Measurements from ENCODE around the gene SLC5A3.

GRCh38 chr21:34073749-34074282, 438 bp downstream of the SLC5A3 start:
- TF ChIP-seq RAD21 (IDR thresholded peaks at IDR 0.05; ENCODE audit: low read depth) (no peak), EP300 (IDR thresholded peaks at IDR 0.05; ENCODE audit: borderline replicate concordance) (no peak), YY1 (IDR thresholded peaks at IDR 0.05; ENCODE audit: low read depth) (no peak), EGR1 (IDR thresholded peaks at IDR 0.05) (peak; percentile 10; the same call in 1 of the 2 replicates), USF1 (IDR thresholded peaks at IDR 0.05) (no peak), NFIC (IDR thresholded peaks at IDR 0.05) (no peak), TEAD4 (IDR thresholded peaks at IDR 0.05) (no peak), FOXM1 (IDR thresholded peaks at IDR 0.05; ENCODE audit: borderline replicate concordance, low read depth) (no peak), ZBTB7A (IDR thresholded peaks at IDR 0.05; ENCODE audit: low read depth) (no peak), TAF1 (IDR thresholded peaks at IDR 0.05; ENCODE audit: low read depth) (no peak), CREB1 (IDR thresholded peaks at IDR 0.05; ENCODE audit: low read depth) (no peak), CEBPB (IDR thresholded peaks at IDR 0.05) (no peak)
- TF ChIP-seq, protein P1, sequence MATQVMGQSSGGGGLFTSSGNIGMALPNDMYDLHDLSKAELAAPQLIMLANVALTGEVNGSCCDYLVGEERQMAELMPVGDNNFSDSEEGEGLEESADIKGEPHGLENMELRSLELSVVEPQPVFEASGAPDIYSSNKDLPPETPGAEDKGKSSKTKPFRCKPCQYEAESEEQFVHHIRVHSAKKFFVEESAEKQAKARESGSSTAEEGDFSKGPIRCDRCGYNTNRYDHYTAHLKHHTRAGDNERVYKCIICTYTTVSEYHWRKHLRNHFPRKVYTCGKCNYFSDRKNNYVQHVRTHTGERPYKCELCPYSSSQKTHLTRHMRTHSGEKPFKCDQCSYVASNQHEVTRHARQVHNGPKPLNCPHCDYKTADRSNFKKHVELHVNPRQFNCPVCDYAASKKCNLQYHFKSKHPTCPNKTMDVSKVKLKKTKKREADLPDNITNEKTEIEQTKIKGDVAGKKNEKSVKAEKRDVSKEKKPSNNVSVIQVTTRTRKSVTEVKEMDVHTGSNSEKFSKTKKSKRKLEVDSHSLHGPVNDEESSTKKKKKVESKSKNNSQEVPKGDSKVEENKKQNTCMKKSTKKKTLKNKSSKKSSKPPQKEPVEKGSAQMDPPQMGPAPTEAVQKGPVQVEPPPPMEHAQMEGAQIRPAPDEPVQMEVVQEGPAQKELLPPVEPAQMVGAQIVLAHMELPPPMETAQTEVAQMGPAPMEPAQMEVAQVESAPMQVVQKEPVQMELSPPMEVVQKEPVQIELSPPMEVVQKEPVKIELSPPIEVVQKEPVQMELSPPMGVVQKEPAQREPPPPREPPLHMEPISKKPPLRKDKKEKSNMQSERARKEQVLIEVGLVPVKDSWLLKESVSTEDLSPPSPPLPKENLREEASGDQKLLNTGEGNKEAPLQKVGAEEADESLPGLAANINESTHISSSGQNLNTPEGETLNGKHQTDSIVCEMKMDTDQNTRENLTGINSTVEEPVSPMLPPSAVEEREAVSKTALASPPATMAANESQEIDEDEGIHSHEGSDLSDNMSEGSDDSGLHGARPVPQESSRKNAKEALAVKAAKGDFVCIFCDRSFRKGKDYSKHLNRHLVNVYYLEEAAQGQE (IDR thresholded peaks at IDR 0.05; ENCODE audit: low read depth) = no peak
- TF ChIP-seq, protein P2, sequence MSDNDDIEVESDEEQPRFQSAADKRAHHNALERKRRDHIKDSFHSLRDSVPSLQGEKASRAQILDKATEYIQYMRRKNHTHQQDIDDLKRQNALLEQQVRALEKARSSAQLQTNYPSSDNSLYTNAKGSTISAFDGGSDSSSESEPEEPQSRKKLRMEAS (IDR thresholded peaks at IDR 0.05) = no peak
